HepG2 (cell line): ENCODE measurements around the gene SRSF6. TPM values are rescaled to one million over a fixed set of nuclear protein-coding genes. Genes with fewer than 3 reads are reported as not detected.
A peak's percentile ranks its signal among the peaks of the same experiment; 100 is the strongest.

ENCODE experiments used
- ELK4 ChIP-seq: sonication (generic); formaldehyde crosslinking; IDR thresholded peaks from 2 replicates; pipeline ENCODE4 v1.9.0; 2021; ENCODE audit warnings: missing genetic modification reagents, borderline replicate concordance
- ERF ChIP-seq: IDR thresholded peaks from 2 replicates; pipeline ENCODE4 v1.6.1; 2018; ENCODE audit warnings: missing biosample characterization, missing genetic modification reagents
- ETS1 ChIP-seq: sonication (generic); formaldehyde crosslinking; IDR thresholded peaks from 2 replicates; pipeline ENCODE4 v1.4.0; 2020; ENCODE audit warnings: missing genetic modification reagents
- FLYWCH1 ChIP-seq: sonication (generic); formaldehyde crosslinking; IDR thresholded peaks from 2 replicates; pipeline ENCODE4 v1.8.1; 2023; ENCODE audit warnings: mild to moderate bottlenecking, missing genetic modification reagents
- FOXK1 ChIP-seq: sonication (generic); formaldehyde crosslinking; IDR thresholded peaks from 2 replicates; pipeline ENCODE4 v1.4.0; 2020; ENCODE audit warnings: low read depth, missing genetic modification reagents, borderline replicate concordance
- MTF2 ChIP-seq: sonication (generic); formaldehyde crosslinking; IDR thresholded peaks from 2 replicates; pipeline ENCODE4 v1.5.0; 2020; ENCODE audit warnings: missing genetic modification reagents, borderline replicate concordance
- NFYC ChIP-seq: IDR thresholded peaks from 2 replicates; pipeline ENCODE4 v1.6.1; 2016; ENCODE audit warnings: missing genetic modification reagents, missing compliant biosample characterization
- RARA ChIP-seq: IDR thresholded peaks from 2 replicates; pipeline ENCODE4 v1.6.1; 2016; ENCODE audit warnings: missing genetic modification reagents, missing compliant biosample characterization
- SALL1 ChIP-seq: sonication (generic); formaldehyde crosslinking; IDR thresholded peaks from 2 replicates; pipeline ENCODE4 v1.8.0; 2022; ENCODE audit warnings: mild to moderate bottlenecking, missing genetic modification reagents
- SMYD3 ChIP-seq: sonication (generic); formaldehyde crosslinking; IDR thresholded peaks from 2 replicates; pipeline ENCODE4 v1.8.1; 2023; ENCODE audit warnings: mild to moderate bottlenecking, missing genetic modification reagents
- TRAFD1 ChIP-seq: sonication (generic); formaldehyde crosslinking; IDR thresholded peaks from 2 replicates; pipeline ENCODE4 v1.5.1; 2020; ENCODE audit warnings: missing genetic modification reagents, mild to moderate bottlenecking, borderline replicate concordance
- ZBTB14 ChIP-seq: sonication (generic); formaldehyde crosslinking; IDR thresholded peaks from 2 replicates; pipeline ENCODE4 v1.4.0; 2020; ENCODE audit warnings: missing genetic modification reagents
- ZBTB33 ChIP-seq: sonication (generic); formaldehyde crosslinking; IDR thresholded peaks from 2 replicates; pipeline ENCODE4 v1.4.0; 2020; ENCODE audit warnings: missing genetic modification reagents
- ZBTB34 ChIP-seq: sonication (generic); formaldehyde crosslinking; IDR thresholded peaks from 2 replicates; pipeline ENCODE4 v1.8.0; 2022; ENCODE audit warnings: mild to moderate bottlenecking, missing genetic modification reagents
- ZNF703 ChIP-seq: sonication (generic); formaldehyde crosslinking; IDR thresholded peaks from 2 replicates; pipeline ENCODE4 v1.5.1; 2020; ENCODE audit warnings: missing genetic modification reagents, mild to moderate bottlenecking, moderate library complexity, borderline replicate concordance
- polyA plus RNA-seq, 8 experiments: library from polyadenylated mRNA; depleted of rRNA in 3 of 8; stranded (reverse) in 7 of 8; unstranded in 1 of 8; fragments of >200 nt; fragmentation: Illumina TruSeq in 4 of 8; extraction: Trizol in 4 of 8; gene quantifications; 2 replicates each; pipeline versions ENCODE4 v1.2.1 to v1.2.3, GENCODE V29; 2011 to 2016; ENCODE audit warnings: low read depth in 4 of 8, missing spikeins in 1 of 8, mixed read lengths in 1 of 8; ENCODE audit not compliant: insufficient read depth in 1 of 8
- total RNA-seq, 5 experiments: library from RNA; depleted of rRNA; stranded (reverse); fragments of >200 nt; fragmentation: Illumina TruSeq; extraction: Trizol; gene quantifications; 2 replicates each; pipeline ENCODE4 v1.2.3, GENCODE V29; 2016; ENCODE audit warnings: low read depth in 1 of 5

Gene SRSF6
- total and polyA plus RNA-seq, 2 of the 13 experiments (the other 11 are each of a cell fraction or from before 2014, with no cell fraction given) = 156 to 194 TPM

- TF ChIP-seq MTF2 (peak; percentile 91; the same call in 1 of the 2 replicates), SMYD3 (CRISPR knock-in tag) (no peak), RARA (CRISPR knock-in tag) (no peak), ETS1 (CRISPR knock-in tag) (no peak), ZBTB14 (no peak), ELK4 (CRISPR knock-in tag) (0 out of 2 replicates have a peak, but pooled peaks have one; percentile 16), FOXK1 (0 out of 2 replicates have a peak, but pooled peaks have one; percentile 24), ZBTB34 (CRISPR knock-in tag) (no peak), TRAFD1 (CRISPR knock-in tag) (no peak), NFYC (CRISPR knock-in tag) (no peak), ZNF703 (CRISPR knock-in tag) (no peak), ERF (CRISPR knock-in tag) (peak; percentile 91), ZBTB33 (CRISPR knock-in tag) (peak; percentile 40), SALL1 (peak; percentile 81), FLYWCH1 (CRISPR knock-in tag) (peak; percentile 91; the same call in 1 of the 2 replicates)
Measured at GRCh38 chr20:43507150-43508080, 49.7 kb downstream of the SRSF6 start, which contains the start of gene L3MBTL1 (continued).
